Muscle layer of colon (tissue), 2 donors: ENCODE results near the gene SNX10.
A peak's percentile ranks its signal among the peaks of the same experiment; 100 is the strongest.

Experiments used
- H3K27ac ChIP-seq: one replicate; pipeline ENCODE4 v1.7.0; 2013; ENCODE audit warnings: low read depth, mild to moderate bottlenecking, low read length, moderate library complexity
- H3K27me3 ChIP-seq, 2 donors: one replicate each; pipeline ENCODE4 v1.7.0; 2013; ENCODE audit warnings: low read length in 2 of 2, mild to moderate bottlenecking in 2 of 2; ENCODE audit not compliant: insufficient read depth in 2 of 2, control insufficient read depth in 1 of 2
- H3K36me3 ChIP-seq: one replicate; pipeline ENCODE4 v1.7.0; 2013; ENCODE audit warnings: mild to moderate bottlenecking, low read length; ENCODE audit not compliant: insufficient read depth
- H3K4me1 ChIP-seq: one replicate; pipeline ENCODE4 v1.7.0; 2013; ENCODE audit warnings: mild to moderate bottlenecking, low read length; ENCODE audit not compliant: insufficient read depth
- H3K4me3 ChIP-seq, 2 donors: one replicate each; pipeline ENCODE4 v1.7.0; 2013; ENCODE audit warnings: low read length in 2 of 2, low read depth in 1 of 2, mild to moderate bottlenecking in 1 of 2, moderate library complexity in 1 of 2
- H3K9ac ChIP-seq: one replicate; pipeline ENCODE4 v1.7.0; 2013; ENCODE audit warnings: low read length
- H3K9me3 ChIP-seq: one replicate; pipeline ENCODE4 v1.7.0; 2013; ENCODE audit warnings: mild to moderate bottlenecking, low read length
- donor health status: abdominal sarcoma.
- donor health status: Adenocarcinoma of cecum.

Gene SNX10

DNA sequence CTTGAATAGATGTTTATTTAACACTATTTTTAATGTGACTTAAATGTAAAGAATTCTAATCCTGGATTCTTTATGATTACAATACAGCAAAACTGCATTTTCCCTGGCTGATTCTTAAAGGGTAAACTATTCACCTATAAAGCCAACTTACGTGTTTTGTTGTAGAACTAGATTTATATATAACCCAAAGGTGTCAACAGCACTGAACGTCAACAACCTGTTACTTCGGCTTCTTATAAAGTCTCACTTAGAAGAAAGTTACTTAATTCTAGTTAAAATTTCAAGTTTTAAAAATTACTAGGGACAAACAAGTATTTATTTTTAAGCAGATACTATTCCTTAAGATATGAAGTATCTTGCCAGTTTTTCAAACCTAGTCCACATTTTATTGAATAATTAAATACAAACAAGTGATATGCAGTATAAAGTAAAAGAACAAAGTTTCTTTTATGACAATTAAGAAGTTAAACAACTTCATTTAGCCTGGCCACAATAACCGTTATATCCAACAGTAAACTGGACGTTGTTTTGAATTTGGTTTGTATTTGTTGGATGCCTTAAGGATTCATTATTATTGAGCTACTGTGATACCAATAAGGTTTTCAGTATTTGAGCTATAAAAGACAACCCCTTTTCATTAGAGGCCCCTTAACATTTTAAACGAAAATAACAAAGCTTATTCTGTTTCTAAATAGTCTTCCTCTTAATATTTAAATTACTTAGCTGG lies 83.1 kb downstream of the SNX10 start:
- Histone ChIP-seq H3K4me1 (peaks cover 10% of the 10 kb centered on the region), H3K9ac (no peak overlapping the region), H3K9me3 (no peaks in the 10 kb centered on the region), H3K27me3 (peaks cover 68 to 80% of the 10 kb centered on the region in 2 donors), H3K36me3 (no peaks in the 10 kb centered on the region), H3K4me3 (no peak overlapping the region), H3K27ac (no peak overlapping the region)

DNA sequence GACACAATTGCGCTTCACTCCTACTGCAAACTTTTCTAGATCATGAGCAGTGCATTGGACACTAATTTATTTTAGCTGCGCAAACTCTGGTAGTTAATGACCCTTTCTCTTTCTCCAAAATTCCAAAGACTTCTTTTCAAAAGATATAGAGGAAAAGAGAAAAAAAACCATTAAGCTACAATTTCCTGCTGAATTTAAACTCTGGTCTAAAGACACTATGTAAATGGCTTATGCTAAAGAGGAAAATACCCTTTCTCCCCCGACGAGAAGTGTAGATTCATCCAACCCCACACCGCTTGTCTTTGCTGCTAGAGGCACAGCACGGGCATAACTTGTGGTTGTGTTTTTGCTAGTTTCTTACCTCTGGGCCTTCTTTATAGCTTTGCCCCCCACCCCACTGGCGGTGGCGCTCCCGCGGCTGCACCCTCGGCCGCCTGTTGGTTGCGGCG lies 84.1 kb downstream of the SNX10 start:
- Histone ChIP-seq H3K27ac (no peak overlapping the region), H3K4me3 (no peak overlapping the region)

DNA sequence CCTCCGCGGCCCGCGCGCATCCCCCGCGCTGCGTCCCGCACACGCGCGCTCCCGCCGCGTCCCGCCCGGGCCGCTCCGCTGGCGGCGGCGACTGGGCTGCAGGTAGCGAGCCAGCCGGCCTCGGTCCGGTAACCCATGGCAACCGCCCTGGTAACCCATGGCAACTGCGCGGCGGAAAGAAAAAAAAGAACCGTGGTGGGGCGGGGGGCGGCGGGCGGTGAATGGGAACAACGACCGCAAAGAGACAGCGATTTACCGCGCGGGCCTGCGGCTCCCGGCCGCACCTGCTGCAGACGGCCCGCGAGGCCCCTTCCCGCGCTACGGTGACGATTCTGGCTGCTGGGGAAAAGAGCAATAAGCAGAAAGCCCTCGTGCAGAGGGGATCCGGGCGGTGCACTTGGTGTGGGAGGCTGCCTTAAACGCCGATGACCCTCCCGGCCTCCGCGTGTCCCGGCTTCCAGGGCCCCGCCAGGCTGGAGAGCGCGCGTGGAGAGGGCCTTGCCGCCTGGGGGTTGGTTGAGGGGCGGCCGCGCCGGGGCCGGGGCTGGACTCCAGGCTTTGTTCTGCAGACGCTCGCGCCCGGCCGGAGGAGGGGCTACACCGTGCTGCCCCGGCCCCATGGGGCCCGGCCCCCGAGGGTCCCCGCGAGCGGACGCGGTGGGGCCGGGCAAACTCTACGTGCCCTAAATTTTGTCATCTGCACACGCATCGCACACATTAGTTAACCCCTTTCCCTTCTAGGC lies 84.7 kb downstream of the SNX10 start:
- Histone ChIP-seq H3K27me3 (peaks cover 56 to 70% of the 10 kb centered on the region in 2 donors), H3K9me3 (no peaks in the 10 kb centered on the region), H3K9ac (no peak overlapping the region), H3K4me3 (peak overlapping the region in 1 of 2 donors; percentile 15), H3K36me3 (no peaks in the 10 kb centered on the region), H3K4me1 (peaks cover 10% of the 10 kb centered on the region), H3K27ac (no peak overlapping the region)

More for the DNA sequence above, 84.1 kb downstream of the SNX10 start:
- Histone ChIP-seq H3K4me1 (peaks cover 10% of the 10 kb centered on the region), H3K9ac (no peak overlapping the region), H3K9me3 (no peaks in the 10 kb centered on the region), H3K36me3 (no peaks in the 10 kb centered on the region), H3K27me3 (peaks cover 59 to 76% of the 10 kb centered on the region in 2 donors)

DNA sequence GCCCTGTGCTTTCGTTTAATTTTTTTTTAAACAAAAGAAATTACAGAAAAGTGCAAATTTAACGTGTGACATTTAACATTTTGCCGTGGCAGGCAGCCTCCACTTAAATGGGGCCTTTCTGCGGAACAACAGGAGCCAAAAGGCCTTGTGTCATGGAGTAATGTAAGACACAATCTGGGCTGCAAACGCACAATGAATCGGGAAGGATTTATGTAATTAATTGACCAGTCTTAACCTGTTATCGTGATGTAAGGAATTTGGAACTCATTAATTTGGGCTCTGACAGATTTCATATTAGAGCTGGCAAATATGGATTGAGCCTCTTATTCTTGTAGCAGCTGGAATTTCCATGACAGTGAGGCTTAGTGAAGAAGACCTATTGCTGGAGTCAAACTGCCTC lies 86.4 kb downstream of the SNX10 start:
- Histone ChIP-seq H3K36me3 (no peaks in the 10 kb centered on the region), H3K27me3 (peaks cover 46 to 54% of the 10 kb centered on the region in 2 donors), H3K4me1 (peaks cover 10% of the 10 kb centered on the region), H3K9ac (no peak overlapping the region), H3K27ac (no peak overlapping the region), H3K4me3 (no peak overlapping the region), H3K9me3 (no peaks in the 10 kb centered on the region)

DNA sequence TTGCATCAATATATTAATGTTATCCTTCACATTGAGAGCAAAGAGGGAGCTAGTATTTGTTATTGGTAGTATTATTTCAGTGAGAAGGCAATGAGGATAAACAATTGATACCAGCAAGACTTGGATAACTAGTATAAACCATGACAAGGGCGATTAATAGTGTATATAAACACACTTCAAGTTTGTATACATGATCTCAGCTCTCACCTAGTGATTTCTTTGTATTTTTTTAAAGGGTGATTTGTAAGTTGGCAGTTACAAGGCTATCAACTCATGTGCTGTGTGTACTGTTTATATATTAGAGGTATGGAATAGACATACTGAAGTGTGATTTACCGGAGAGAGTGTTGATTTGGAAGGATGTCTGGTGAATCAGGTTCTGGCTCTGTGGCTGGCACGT lies 88.0 kb downstream of the SNX10 start:
- Histone ChIP-seq H3K9ac (no peak overlapping the region), H3K4me3 (no peak overlapping the region), H3K27ac (no peak overlapping the region), H3K36me3 (no peaks in the 10 kb centered on the region), H3K4me1 (peaks cover 10% of the 10 kb centered on the region), H3K27me3 (peaks cover 33 to 40% of the 10 kb centered on the region in 2 donors), H3K9me3 (no peaks in the 10 kb centered on the region)

DNA sequence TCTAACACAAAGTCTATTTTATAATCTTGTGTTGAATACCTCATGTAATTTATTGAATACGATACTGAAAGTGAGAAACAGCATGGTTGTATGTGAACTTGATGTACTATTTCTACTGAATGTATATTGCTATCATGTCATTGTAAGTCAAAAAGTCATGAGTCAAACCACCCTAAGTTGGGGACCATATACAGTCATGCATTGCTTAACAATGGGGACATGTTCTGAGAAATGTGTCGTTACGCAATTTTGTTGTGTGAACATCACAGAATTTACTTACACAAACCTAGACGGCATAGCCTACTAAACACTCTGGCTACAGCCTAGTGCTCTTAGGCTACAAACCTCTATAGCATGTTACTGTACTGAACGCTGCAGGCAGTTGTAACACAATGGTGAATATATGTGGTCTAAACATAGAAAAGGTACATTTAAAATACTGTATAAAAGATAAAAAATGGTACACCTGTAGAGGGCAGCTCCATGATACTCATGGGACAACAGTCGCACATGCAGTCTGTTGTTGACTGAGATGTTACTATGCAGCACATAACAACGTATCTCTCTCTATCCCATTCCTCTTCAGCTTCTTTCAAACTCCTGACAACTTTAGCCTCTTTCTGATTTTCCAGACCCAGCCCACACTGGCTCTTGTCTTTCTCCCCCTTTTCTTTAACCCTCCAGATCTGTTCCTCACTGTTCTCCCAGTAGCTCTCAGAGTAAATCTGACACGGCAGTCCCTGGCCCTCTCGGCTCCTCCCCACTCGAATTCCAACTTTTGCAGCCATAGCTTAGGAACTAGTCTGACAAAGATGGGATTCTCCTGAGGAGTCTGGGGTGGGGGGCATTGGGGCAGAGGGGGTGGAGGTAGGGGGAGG lies 90.1 kb downstream of the SNX10 start:
- Histone ChIP-seq H3K36me3 (no peaks in the 10 kb centered on the region), H3K27me3 (peaks cover 15 to 20% of the 10 kb centered on the region in 2 donors), H3K27ac (no peak overlapping the region), H3K9me3 (no peaks in the 10 kb centered on the region), H3K4me3 (no peak overlapping the region), H3K9ac (no peak overlapping the region), H3K4me1 (peaks cover 2% of the 10 kb centered on the region)

DNA sequence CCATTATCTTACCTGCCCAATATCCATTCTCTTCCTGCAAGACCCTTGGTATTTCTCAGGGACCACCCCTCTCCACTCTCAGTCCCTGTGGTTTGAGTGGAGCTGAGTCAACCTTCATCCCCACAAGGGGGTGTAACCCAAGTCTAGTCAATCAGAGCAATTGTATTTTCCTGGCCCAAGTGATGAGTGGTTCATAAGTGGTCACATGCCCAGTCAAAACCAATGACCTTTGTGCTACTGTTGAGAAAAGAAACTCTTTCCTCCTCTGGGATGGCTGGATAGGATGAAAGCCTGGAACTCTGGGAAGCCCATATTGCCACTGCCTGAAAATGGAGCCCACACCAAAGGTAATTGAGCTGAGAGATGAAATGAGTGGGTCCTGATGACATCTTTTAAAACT lies 93.6 kb downstream of the SNX10 start:
- Histone ChIP-seq H3K27me3 (peaks cover 0 to 4% of the 10 kb centered on the region in 2 donors), H3K4me1 (no peaks in the 10 kb centered on the region), H3K36me3 (no peaks in the 10 kb centered on the region), H3K9ac (no peak overlapping the region), H3K9me3 (no peaks in the 10 kb centered on the region), H3K4me3 (no peak overlapping the region), H3K27ac (no peak overlapping the region)

DNA sequence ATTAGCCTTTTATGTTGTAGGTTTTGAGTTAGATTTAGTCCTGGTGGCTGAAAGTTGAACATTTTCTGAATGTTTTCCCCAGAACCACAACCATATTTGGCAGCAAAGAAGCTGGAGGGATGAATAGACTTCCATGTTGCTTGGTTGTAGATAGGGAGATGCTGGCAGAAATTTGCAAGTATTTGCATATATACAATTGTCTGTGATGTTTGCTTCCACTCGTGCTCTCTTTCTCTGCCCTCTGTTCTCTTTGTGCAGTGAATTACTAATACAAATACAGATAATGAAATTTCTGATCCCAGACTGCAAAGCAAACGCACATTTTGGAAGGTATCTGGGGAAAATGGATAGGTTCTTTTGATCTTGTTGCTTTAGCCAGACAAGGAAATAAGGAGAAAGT lies 96.1 kb downstream of the SNX10 start:
- H3K9me3 ChIP-seq = no peaks in the 10 kb centered on the region
- no peak overlapping the region for H3K9ac ChIP-seq
- no peak overlapping the region for H3K27ac ChIP-seq
- H3K4me3 ChIP-seq = no peak overlapping the region
- no peaks in the 10 kb centered on the region for H3K27me3 ChIP-seq
- no peaks in the 10 kb centered on the region for H3K4me1 ChIP-seq
- H3K36me3 ChIP-seq = no peaks in the 10 kb centered on the region

DNA sequence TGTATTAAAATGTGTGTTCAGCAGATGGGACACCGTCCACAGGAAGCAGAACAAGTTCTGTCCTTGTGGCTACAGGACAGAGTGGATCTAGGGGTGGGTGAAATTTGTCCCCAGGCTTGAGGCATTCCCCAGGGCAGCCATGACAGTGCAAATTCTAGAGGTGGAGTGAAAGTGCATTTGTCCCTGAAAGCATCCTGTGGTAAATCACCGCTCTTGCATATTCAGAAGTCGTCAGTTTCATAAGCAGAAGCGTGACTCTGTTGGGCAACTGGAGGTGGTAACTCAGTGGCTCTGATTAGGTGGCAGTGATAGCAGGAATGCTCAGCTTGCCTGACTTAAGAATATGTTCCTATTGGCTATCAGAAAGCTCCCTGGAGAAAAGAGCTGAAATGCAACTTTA lies 96.6 kb downstream of the SNX10 start:
- Histone ChIP-seq H3K4me1 (no peaks in the 10 kb centered on the region), H3K27ac (no peak overlapping the region), H3K9me3 (no peaks in the 10 kb centered on the region), H3K36me3 (no peaks in the 10 kb centered on the region), H3K4me3 (no peak overlapping the region), H3K9ac (no peak overlapping the region), H3K27me3 (no peaks in the 10 kb centered on the region)

DNA sequence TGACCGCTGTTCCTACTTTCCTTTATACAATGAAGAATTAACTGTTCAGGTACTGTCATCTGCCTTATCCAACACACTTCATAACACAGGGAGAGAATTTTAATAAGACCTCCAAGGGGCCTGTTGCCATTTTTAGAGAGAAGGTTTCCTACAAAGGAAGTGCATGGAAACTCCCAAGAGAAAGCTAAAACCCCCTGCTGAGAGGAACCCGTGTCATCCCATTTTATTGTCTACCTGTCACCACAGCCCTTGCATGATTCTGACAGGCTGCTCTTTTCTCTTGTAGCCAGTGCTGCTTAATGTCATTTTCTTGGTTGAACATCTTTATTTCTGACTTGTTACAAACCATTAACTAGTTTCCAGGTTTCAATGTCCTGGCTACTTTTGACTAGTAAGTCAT lies 98.4 kb downstream of the SNX10 start:
- Histone ChIP-seq H3K9me3 (no peaks in the 10 kb centered on the region), H3K36me3 (no peaks in the 10 kb centered on the region), H3K4me1 (no peaks in the 10 kb centered on the region), H3K4me3 (no peak overlapping the region), H3K9ac (no peak overlapping the region), H3K27me3 (no peaks in the 10 kb centered on the region), H3K27ac (no peak overlapping the region)

DNA sequence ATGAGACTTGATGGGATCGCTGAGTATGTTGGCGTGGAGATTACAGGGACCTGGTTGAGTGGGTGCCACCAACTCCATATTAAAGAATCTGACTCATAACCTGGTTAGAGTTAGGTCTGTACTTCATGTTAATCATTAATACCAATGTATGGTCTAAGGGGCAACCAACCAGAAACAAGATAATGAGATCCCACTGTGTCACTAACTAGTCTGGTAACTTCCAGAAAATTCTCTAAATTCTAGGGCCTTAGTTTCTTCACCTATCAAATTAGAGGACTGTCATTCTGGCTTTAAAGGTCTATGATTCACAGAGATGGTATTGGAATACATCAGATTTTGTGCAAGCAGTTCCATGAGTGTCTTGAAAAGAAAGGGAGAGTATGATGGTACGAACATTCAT lies 102.2 kb downstream of the SNX10 start:
- Histone ChIP-seq H3K9ac (no peak overlapping the region), H3K4me3 (no peak overlapping the region), H3K27ac (no peak overlapping the region)

More for the DNA sequence above, 102.2 kb downstream of the SNX10 start:
- H3K36me3 ChIP-seq = no peaks in the 10 kb centered on the region
- H3K4me1 ChIP-seq = no peaks in the 10 kb centered on the region
- H3K9me3 ChIP-seq = no peaks in the 10 kb centered on the region
- H3K27me3 ChIP-seq = no peaks in the 10 kb centered on the region
